ENCODE measurements around the gene PIN4. TPM values are rescaled to one million over a fixed set of nuclear protein-coding genes. Genes with fewer than 3 reads are reported as not detected.

Gene PIN4
- 23.5 and 26.8 TPM in 2 replicates for polyA plus RNA-seq (2013)

DNA sequence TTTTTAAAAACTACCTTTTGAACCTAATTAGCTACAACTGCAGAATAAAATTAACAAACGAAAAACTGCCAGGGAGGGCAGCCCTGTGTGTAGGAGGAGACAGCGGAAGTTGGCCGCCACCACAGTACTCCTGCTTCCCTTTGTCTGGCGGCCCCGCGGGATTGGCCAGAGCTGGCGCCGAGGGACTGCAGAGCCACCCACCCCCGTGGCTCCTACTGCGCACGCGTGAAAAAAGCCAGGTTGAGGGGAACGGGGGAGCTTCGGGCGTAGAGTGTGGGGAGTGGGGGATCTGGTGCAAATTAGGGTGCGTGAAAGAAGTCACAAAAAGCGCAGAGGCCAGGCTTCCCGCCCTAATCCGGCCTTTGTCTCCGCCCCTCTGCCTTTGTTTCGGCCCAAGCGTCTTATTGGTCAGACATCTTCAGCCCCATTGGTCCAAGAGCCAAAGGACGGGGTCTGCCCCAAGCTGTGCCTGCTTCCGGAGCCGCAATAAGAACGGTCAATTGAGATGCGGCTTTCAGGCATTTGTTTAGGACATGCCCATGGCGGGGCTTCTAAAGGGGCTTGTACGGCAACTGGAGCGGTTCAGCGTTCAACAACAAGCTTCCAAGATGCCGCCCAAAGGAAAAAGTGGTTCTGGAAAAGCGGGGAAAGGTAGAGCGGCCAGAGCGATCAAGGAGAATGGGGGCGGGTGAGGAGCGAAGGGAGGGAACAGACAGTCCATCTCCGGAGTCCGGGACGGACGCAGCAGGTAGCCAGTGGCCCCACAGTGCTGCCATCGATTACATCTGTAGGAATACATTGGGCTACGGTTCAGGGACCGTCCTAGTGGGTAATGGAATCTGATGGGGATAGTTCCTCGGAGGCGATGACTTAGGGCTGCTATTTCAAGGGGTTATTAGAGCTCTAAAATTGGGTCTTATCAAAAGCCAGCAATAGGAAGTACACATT is at the start of gene PIN4:
PIN4 (plus strand) TSS at position 580 of the 948 bp plus-strand sequence; CDS start at position 609, 29 bp downstream.
- Histone ChIP-seq H3K9ac (ENCODE audit: low read length) (peak within 1 kb of the TSS; percentile 80), H2AFZ (ENCODE audit: insufficient read depth, low read length, poor library complexity) (peak within 1 kb of the TSS; percentile 52), H3K23ac (ENCODE audit: low read length) (no peak within 1 kb of the TSS), H3K4me1 (ENCODE audit: control insufficient read depth in 1 of 2, insufficient read depth in 2 of 2, low read length in 2 of 2) (peaks cover 0 to 5% of the 10 kb centered on the region in 2 experiments), H4K12ac (ENCODE audit: low read depth, low read length) (peak within 1 kb of the TSS; percentile 69), H4K8ac (ENCODE audit: low read depth, low read length) (peak within 1 kb of the TSS; percentile 82), H3K14ac (ENCODE audit: low read length) (peak within 1 kb of the TSS; percentile 37), H3K27me3 (ENCODE audit: insufficient read depth, low read length) (no peaks in the 10 kb centered on the region), H3K18ac (ENCODE audit: low read length) (peak within 1 kb of the TSS; percentile 21), H2BK12ac (ENCODE audit: low read length) (no peak within 1 kb of the TSS), H3K79me2 (ENCODE audit: control insufficient read depth, insufficient read depth, low read length, poor library complexity) (peaks cover 4% of the 10 kb centered on the region), H3K36me3 (ENCODE audit: control insufficient read depth in 1 of 2, insufficient read depth in 2 of 2, low read length in 2 of 2) (no peaks in the 10 kb centered on the region), H2BK5ac (ENCODE audit: low read depth, low read length, poor library complexity) (peak within 1 kb of the TSS; percentile 46), H3K9me3 (ENCODE audit: insufficient read depth, low read depth, low read length) (no peaks in the 10 kb centered on the region), H3K4me3 (ENCODE audit: low read depth, low read length) (peak within 1 kb of the TSS; percentile 79), H2BK120ac (ENCODE audit: insufficient read depth, low read length, poor library complexity) (peak within 1 kb of the TSS; percentile 58), H3K27ac (ENCODE audit: low read depth, low read length) (peak within 1 kb of the TSS; percentile 88), H3K79me1 (ENCODE audit: low read length) (peaks cover 3% of the 10 kb centered on the region), H3K4ac (ENCODE audit: low read depth, low read length) (peak within 1 kb of the TSS; percentile 72), H4K91ac (ENCODE audit: low read depth, low read length) (peak within 1 kb of the TSS; percentile 80), H2AK5ac (ENCODE audit: low read length) (no peak within 1 kb of the TSS), H3K4me2 (ENCODE audit: low read length) (peak within 1 kb of the TSS; percentile 61)
- DNase-seq = peak; percentile 84 to 89
- WGBS (ENCODE audit: extremely low coverage, insufficient coverage, insufficient read length) = no CpG with 5 or more reads among the region's 46 CpGs

DNA sequence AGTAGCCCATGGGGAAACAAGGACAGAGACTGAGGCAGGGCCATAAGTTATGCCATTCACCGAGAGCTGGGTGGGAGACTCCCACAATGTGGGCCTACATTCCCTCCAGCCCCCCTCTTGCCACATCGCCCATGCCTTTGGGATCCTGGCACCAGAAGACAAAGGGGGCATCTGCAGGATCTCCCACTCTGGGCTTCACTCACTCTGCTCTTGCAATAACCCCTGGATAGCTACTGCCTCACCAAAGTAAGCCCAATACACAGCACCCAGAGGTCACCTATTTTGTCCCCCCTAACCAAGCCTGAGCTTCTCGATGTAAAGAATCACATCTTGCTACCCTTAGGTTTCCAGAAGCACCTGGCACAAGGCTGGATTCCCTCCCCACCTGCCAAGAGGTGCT is 49.1 kb upstream of the PIN4 start:
- Histone ChIP-seq H3K9ac (ENCODE audit: low read length) (no peak overlapping the region), H4K91ac (ENCODE audit: low read depth, low read length) (no peak overlapping the region), H4K12ac (ENCODE audit: low read depth, low read length) (no peak overlapping the region), H3K79me1 (ENCODE audit: low read length) (peaks cover 3% of the 10 kb centered on the region), H3K27ac (ENCODE audit: low read depth, low read length) (no peak overlapping the region), H3K4me1 (ENCODE audit: control insufficient read depth in 1 of 2, insufficient read depth in 2 of 2, low read length in 2 of 2) (peaks cover 4 to 9% of the 10 kb centered on the region in 2 experiments), H3K27me3 (ENCODE audit: insufficient read depth, low read length) (no peaks in the 10 kb centered on the region), H3K14ac (ENCODE audit: low read length) (no peak overlapping the region), H3K79me2 (ENCODE audit: control insufficient read depth, insufficient read depth, low read length, poor library complexity) (no peaks in the 10 kb centered on the region), H3K4me2 (ENCODE audit: low read length) (peak overlapping the region; percentile 35), H3K4me3 (ENCODE audit: low read depth, low read length) (no peak overlapping the region), H2BK12ac (ENCODE audit: low read length) (no peak overlapping the region), H3K18ac (ENCODE audit: low read length) (no peak overlapping the region), H4K8ac (ENCODE audit: low read depth, low read length) (no peak overlapping the region), H3K9me3 (ENCODE audit: insufficient read depth, low read depth, low read length) (no peaks in the 10 kb centered on the region), H2AFZ (ENCODE audit: insufficient read depth, low read length, poor library complexity) (no peak overlapping the region), H2BK5ac (ENCODE audit: low read depth, low read length, poor library complexity) (no peak overlapping the region), H2BK120ac (ENCODE audit: insufficient read depth, low read length, poor library complexity) (no peak overlapping the region), H3K4ac (ENCODE audit: low read depth, low read length) (no peak overlapping the region), H3K23ac (ENCODE audit: low read length) (no peak overlapping the region), H2AK5ac (ENCODE audit: low read length) (no peak overlapping the region), H3K36me3 (ENCODE audit: control insufficient read depth in 1 of 2, insufficient read depth in 2 of 2, low read length in 2 of 2) (peaks cover 9 to 13% of the 10 kb centered on the region in 2 experiments)
- no peak for DNase-seq
- WGBS (ENCODE audit: extremely low coverage, insufficient coverage, insufficient read length) = no CpG with 5 or more reads among the region's 3 CpGs

DNA sequence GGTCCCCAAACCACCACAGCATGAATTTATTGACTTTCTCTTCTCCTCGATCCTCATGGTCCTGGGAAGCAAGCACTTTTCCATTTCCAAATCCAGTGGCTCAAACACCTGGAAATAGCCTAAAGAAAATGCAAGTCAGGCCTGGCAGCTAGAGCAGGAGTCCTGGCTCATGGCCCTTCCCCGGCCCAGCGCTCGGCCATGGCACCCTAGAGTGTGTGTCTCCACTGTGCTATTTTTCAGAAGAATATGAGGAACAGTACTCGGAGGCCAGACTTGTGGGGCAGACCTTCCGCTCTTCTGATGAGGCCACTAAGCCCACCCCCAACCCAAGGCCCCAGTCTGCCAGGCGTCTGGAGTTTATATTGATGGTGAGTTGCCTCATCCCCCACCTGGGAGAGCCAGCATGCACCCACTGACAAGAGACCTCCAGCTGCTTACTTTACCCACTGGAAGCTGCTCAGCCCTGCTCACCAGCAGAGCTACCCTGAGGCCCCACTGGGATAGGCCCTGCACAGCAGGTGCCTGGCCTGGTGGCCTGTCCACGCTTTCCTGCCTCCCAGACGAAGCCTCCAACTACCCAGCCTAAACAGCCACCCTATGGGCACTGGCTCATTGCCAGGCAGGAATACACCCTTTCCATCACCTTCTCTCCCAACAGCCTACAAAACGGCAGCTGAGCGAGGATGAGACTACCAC is 47.6 kb upstream of the PIN4 start:
- no peak overlapping the region for H2BK5ac ChIP-seq (ENCODE audit: low read depth, low read length, poor library complexity)
- no peak overlapping the region for H4K91ac ChIP-seq (ENCODE audit: low read depth, low read length)
- no peak overlapping the region for H2BK120ac ChIP-seq (ENCODE audit: insufficient read depth, low read length, poor library complexity)
- no peak overlapping the region for H3K23ac ChIP-seq (ENCODE audit: low read length)
- no peaks in the 10 kb centered on the region for H3K79me2 ChIP-seq (ENCODE audit: control insufficient read depth, insufficient read depth, low read length, poor library complexity)
- H2AK5ac ChIP-seq (ENCODE audit: low read length) = no peak overlapping the region
- H3K4me1 ChIP-seq (ENCODE audit: control insufficient read depth in 1 of 2, insufficient read depth in 2 of 2, low read length in 2 of 2) = no peaks in the 10 kb centered on the region
- H3K9ac ChIP-seq (ENCODE audit: low read length) = no peak overlapping the region
- H3K36me3 ChIP-seq (ENCODE audit: control insufficient read depth in 1 of 2, insufficient read depth in 2 of 2, low read length in 2 of 2) = peaks cover 16 to 23% of the 10 kb centered on the region in 2 experiments
- no peak overlapping the region for H3K27ac ChIP-seq (ENCODE audit: low read depth, low read length)
- no peak overlapping the region for H3K4me3 ChIP-seq (ENCODE audit: low read depth, low read length)
- DNase-seq = no peak
- H3K4me2 ChIP-seq (ENCODE audit: low read length) = no peak overlapping the region
- no peak overlapping the region for H4K12ac ChIP-seq (ENCODE audit: low read depth, low read length)
- H3K18ac ChIP-seq (ENCODE audit: low read length) = no peak overlapping the region
- no peaks in the 10 kb centered on the region for H3K27me3 ChIP-seq (ENCODE audit: insufficient read depth, low read length)
- no peak overlapping the region for H2AFZ ChIP-seq (ENCODE audit: insufficient read depth, low read length, poor library complexity)
- WGBS (ENCODE audit: extremely low coverage, insufficient coverage, insufficient read length) = no CpG with 5 or more reads among the region's 11 CpGs
- no peak overlapping the region for H2BK12ac ChIP-seq (ENCODE audit: low read length)
- H3K9me3 ChIP-seq (ENCODE audit: insufficient read depth, low read depth, low read length) = no peaks in the 10 kb centered on the region
- no peak overlapping the region for H4K8ac ChIP-seq (ENCODE audit: low read depth, low read length)
- no peak overlapping the region for H3K14ac ChIP-seq (ENCODE audit: low read length)
- H3K79me1 ChIP-seq (ENCODE audit: low read length) = peaks cover 3% of the 10 kb centered on the region
- H3K4ac ChIP-seq (ENCODE audit: low read depth, low read length) = no peak overlapping the region

DNA sequence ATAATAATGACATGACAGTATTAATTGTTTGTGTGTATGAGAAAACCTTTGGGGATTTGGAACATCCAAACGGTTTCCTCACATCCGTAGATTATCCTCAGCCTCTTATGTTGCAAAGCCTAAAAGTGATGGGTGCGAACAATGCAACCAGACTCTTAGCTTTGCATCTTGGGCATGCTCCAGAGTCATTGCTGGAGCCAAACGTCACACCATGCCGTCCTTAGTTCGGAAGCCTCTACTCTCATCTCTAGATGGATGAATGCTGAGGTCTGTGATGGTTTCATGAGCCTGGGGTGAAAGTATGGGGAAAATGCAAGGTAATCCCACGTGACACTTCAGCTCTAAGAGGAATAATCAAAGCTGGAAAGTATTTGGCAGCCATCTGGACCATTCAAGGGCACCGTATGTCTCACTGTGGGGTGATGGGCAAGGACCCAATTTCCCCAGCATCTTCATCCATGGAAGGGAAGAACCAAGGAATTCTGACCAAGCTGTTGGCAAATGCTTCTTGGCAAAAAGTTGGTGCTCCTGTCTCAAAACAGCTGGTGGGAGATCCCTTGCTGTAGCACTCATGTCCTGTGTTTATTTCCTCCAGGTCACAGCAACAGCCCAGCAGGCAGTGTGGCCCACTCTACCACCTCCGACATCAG is 43.6 kb upstream of the PIN4 start:
- Histone ChIP-seq H3K14ac (ENCODE audit: low read length) (no peak overlapping the region), H3K4me3 (ENCODE audit: low read depth, low read length) (no peak overlapping the region), H2BK120ac (ENCODE audit: insufficient read depth, low read length, poor library complexity) (no peak overlapping the region), H3K79me2 (ENCODE audit: control insufficient read depth, insufficient read depth, low read length, poor library complexity) (no peaks in the 10 kb centered on the region), H2BK12ac (ENCODE audit: low read length) (no peak overlapping the region), H3K9me3 (ENCODE audit: insufficient read depth, low read depth, low read length) (peaks cover 2% of the 10 kb centered on the region), H2AFZ (ENCODE audit: insufficient read depth, low read length, poor library complexity) (no peak overlapping the region), H3K23ac (ENCODE audit: low read length) (no peak overlapping the region), H3K4me2 (ENCODE audit: low read length) (no peak overlapping the region), H3K79me1 (ENCODE audit: low read length) (no peaks in the 10 kb centered on the region), H3K27me3 (ENCODE audit: insufficient read depth, low read length) (no peaks in the 10 kb centered on the region), H3K9ac (ENCODE audit: low read length) (no peak overlapping the region), H4K91ac (ENCODE audit: low read depth, low read length) (no peak overlapping the region), H3K36me3 (ENCODE audit: control insufficient read depth in 1 of 2, insufficient read depth in 2 of 2, low read length in 2 of 2) (peaks cover 29 to 41% of the 10 kb centered on the region in 2 experiments), H2BK5ac (ENCODE audit: low read depth, low read length, poor library complexity) (no peak overlapping the region), H3K18ac (ENCODE audit: low read length) (no peak overlapping the region), H4K12ac (ENCODE audit: low read depth, low read length) (no peak overlapping the region), H4K8ac (ENCODE audit: low read depth, low read length) (no peak overlapping the region), H2AK5ac (ENCODE audit: low read length) (no peak overlapping the region), H3K4me1 (ENCODE audit: control insufficient read depth in 1 of 2, insufficient read depth in 2 of 2, low read length in 2 of 2) (no peaks in the 10 kb centered on the region), H3K27ac (ENCODE audit: low read depth, low read length) (no peak overlapping the region), H3K4ac (ENCODE audit: low read depth, low read length) (no peak overlapping the region)
- WGBS (ENCODE audit: extremely low coverage, insufficient coverage, insufficient read length) = no CpG with 5 or more reads among the region's 9 CpGs
- no peak for DNase-seq
